ENCODE results near the gene ADCY1.

The ADCY1 gene

GRCh38 chr7:45610660-45611299, 36.6 kb downstream of the ADCY1 start:
- DNase-seq (ENCODE audit: low read depth, low spot score) = no peak
- H3K4me3 ChIP-seq (ENCODE audit: low read length) = no peak overlapping the region

- H3K4me3 ChIP-seq (ENCODE audit: low read length) = no peak overlapping the region
- no peak for DNase-seq (ENCODE audit: low read depth, low spot score)
These were observed 43.0 kb downstream of the ADCY1 start for GRCh38 chr7:45617166-45617565.

GRCh38 chr7:45622058-45622457, 47.9 kb downstream of the ADCY1 start:
- H3K4me3 ChIP-seq (ENCODE audit: low read length) = no peak overlapping the region
- DNase-seq (ENCODE audit: low read depth, low spot score) = no peak

- no peak for DNase-seq (ENCODE audit: low read depth, low spot score)
These were observed 49.0 kb downstream of the ADCY1 start for GRCh38 chr7:45623157-45623556.

GRCh38 chr7:45623740-45624391, 49.7 kb downstream of the ADCY1 start:
- no peak for DNase-seq (ENCODE audit: low read depth, low spot score)
- no peak overlapping the region for H3K4me3 ChIP-seq (ENCODE audit: low read length)

More at GRCh38 chr7:45623157-45623556, 49.0 kb downstream of the ADCY1 start:
- no peak overlapping the region for H3K4me3 ChIP-seq (ENCODE audit: low read length)

GRCh38 chr7:45624392-45624760, 50.2 kb downstream of the ADCY1 start:
- DNase-seq (ENCODE audit: low read depth, low spot score) = no peak
- no peak overlapping the region for H3K4me3 ChIP-seq (ENCODE audit: low read length)

GRCh38 chr7:45625067-45625466, 50.9 kb downstream of the ADCY1 start:
- no peak for DNase-seq (ENCODE audit: low read depth, low spot score)

GRCh38 chr7:45625714-45626440, 51.7 kb downstream of the ADCY1 start:
- DNase-seq (ENCODE audit: low read depth, low spot score) = no peak
- no peak overlapping the region for H3K4me3 ChIP-seq (ENCODE audit: low read length)

More at GRCh38 chr7:45625067-45625466, 50.9 kb downstream of the ADCY1 start:
- H3K4me3 ChIP-seq (ENCODE audit: low read length) = no peak overlapping the region

- no peak for DNase-seq (ENCODE audit: low read depth, low spot score)
- no peak overlapping the region for H3K4me3 ChIP-seq (ENCODE audit: low read length)
These were observed 52.6 kb downstream of the ADCY1 start for GRCh38 chr7:45626441-45627430.

GRCh38 chr7:45627691-45628456, 53.7 kb downstream of the ADCY1 start:
- H3K4me3 ChIP-seq (ENCODE audit: low read length) = no peak overlapping the region
- DNase-seq (ENCODE audit: low read depth, low spot score) = no peak

- DNase-seq (ENCODE audit: low read depth, low spot score) = no peak
These were observed 57.4 kb downstream of the ADCY1 start for GRCh38 chr7:45631569-45631968.

GRCh38 chr7:45636733-45637132, 62.6 kb downstream of the ADCY1 start:
- H3K4me3 ChIP-seq (ENCODE audit: low read length) = no peak overlapping the region
- DNase-seq (ENCODE audit: low read depth, low spot score) = no peak

More at GRCh38 chr7:45631569-45631968, 57.4 kb downstream of the ADCY1 start:
- no peak overlapping the region for H3K4me3 ChIP-seq (ENCODE audit: low read length)

- no peak for DNase-seq (ENCODE audit: low read depth, low spot score)
- H3K4me3 ChIP-seq (ENCODE audit: low read length) = no peak overlapping the region
These were observed 64.7 kb downstream of the ADCY1 start for GRCh38 chr7:45638916-45639315.

GRCh38 chr7:45642044-45642443, 67.9 kb downstream of the ADCY1 start:
- no peak overlapping the region for H3K4me3 ChIP-seq (ENCODE audit: low read length)
- no peak for DNase-seq (ENCODE audit: low read depth, low spot score)

GRCh38 chr7:45643630-45644029, 69.5 kb downstream of the ADCY1 start:
- no peak overlapping the region for H3K4me3 ChIP-seq (ENCODE audit: low read length)
- no peak for DNase-seq (ENCODE audit: low read depth, low spot score)

GRCh38 chr7:45644237-45644636, 70.1 kb downstream of the ADCY1 start:
- no peak for DNase-seq (ENCODE audit: low read depth, low spot score)
- no peak overlapping the region for H3K4me3 ChIP-seq (ENCODE audit: low read length)

- H3K4me3 ChIP-seq (ENCODE audit: low read length) = no peak overlapping the region
- DNase-seq (ENCODE audit: low read depth, low spot score) = no peak
These were observed 71.2 kb downstream of the ADCY1 start for GRCh38 chr7:45645141-45645969.
